ENCODE data around the gene SCGN. TPM values are rescaled to one million over a fixed set of nuclear protein-coding genes. Genes with fewer than 3 reads are reported as not detected.

SCGN gene
- total RNA-seq, 2 experiments from 2014 or later, result not detected

DNA sequence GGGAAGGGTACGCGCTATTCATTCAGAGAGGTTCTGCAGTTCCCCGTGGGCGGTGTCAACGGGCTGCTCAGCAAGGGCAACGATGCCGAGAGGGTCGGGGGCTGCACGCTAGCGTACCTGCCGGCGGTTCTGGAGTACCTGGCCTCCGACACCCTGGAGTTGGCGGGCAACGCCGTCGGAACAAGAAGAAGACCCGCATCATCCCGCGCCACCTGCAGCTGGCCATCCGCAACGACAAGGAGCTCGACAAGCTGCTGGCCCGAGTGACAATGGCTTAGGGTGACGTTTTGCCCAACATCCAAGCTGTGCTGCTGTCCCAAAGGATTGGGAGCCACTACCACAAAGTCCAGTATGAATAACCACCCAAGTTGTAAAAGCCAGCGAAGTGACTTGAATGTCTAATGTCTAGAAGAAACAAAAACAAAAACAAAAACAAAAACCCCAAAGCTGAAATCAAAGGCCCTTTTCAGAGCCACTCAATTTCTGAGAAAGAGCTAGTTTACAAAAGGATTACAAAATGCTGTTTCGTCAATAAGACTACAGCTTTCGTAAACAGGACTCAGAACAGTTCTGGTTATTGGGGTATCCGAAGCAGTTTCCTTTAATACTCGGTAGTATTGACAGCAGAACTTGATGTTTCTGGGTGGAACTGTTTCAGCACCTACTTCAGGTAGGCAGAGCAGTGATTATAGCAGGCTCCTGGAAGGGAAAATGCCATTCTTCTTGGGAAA, 80.6 kb downstream of the SCGN start:
- Mint-ChIP-seq H3K9me3 (peaks cover 3% of the 10 kb centered on the region), H3K27ac (no peak overlapping the region), H3K4me1 (ENCODE audit: low read depth) (no peaks in the 10 kb centered on the region), H3K36me3 (ENCODE audit: low read depth) (peaks cover 4% of the 10 kb centered on the region), H3K4me3 (no peak overlapping the region), H3K27me3 (peaks cover 86% of the 10 kb centered on the region)
- CTCF ChIA-PET, result no interaction called here
- intact Hi-C loops (cut with DNase I, micrococcal nuclease), result no loop called here
- ATAC-seq (ENCODE audit: poor library complexity) (no peak), DNase-seq (no peak)
- Histone ChIP-seq H3K9me3 (ENCODE audit: control insufficient read depth in 1 of 2, insufficient read depth in 1 of 2, low read length in 2 of 2) (peaks cover 8 to 10% of the 10 kb centered on the region in 2 experiments), H3K4me1 (ENCODE audit: insufficient read depth, low read length) (no peaks in the 10 kb centered on the region), H3K27ac (ENCODE audit: low read depth in 1 of 2, low read length in 2 of 2) (no peak overlapping the region), H3K36me3 (ENCODE audit: insufficient read depth, low read length) (no peaks in the 10 kb centered on the region), H3K27me3 (ENCODE audit: control insufficient read depth in 1 of 2, insufficient read depth in 2 of 2, low read length in 2 of 2) (peaks cover 14 to 42% of the 10 kb centered on the region in 2 experiments), H3K4me3 (ENCODE audit: low read length) (no peak overlapping the region)
- TF ChIP-seq, protein P1, sequence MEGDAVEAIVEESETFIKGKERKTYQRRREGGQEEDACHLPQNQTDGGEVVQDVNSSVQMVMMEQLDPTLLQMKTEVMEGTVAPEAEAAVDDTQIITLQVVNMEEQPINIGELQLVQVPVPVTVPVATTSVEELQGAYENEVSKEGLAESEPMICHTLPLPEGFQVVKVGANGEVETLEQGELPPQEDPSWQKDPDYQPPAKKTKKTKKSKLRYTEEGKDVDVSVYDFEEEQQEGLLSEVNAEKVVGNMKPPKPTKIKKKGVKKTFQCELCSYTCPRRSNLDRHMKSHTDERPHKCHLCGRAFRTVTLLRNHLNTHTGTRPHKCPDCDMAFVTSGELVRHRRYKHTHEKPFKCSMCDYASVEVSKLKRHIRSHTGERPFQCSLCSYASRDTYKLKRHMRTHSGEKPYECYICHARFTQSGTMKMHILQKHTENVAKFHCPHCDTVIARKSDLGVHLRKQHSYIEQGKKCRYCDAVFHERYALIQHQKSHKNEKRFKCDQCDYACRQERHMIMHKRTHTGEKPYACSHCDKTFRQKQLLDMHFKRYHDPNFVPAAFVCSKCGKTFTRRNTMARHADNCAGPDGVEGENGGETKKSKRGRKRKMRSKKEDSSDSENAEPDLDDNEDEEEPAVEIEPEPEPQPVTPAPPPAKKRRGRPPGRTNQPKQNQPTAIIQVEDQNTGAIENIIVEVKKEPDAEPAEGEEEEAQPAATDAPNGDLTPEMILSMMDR (IDR thresholded peaks at IDR 0.05), result no peak
- POLR2A ChIA-PET, result interaction anchor here (0.5 kb wide), 1 partner anchor 76 kb away, joined by 4 read pairs; no protein-coding TSS in a partner anchor

DNA sequence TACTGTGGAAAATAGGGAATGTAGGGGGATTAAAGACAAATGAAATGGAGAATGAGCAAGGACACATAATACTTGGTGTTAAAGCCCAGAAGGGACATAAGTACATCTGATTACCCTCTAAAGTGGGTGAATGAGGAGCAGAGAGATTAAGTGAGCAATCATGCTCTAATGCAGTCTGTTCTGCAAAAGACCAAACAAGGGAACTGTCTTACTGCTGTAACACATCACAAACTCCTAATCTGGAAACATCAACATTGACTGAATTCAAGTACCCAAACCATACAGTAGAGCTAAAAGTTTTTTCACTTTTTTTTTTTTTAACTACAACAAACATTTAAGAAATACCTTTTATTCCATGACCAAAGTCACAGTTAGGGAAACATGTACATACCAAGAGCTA, 83.2 kb downstream of the SCGN start:
- Histone ChIP-seq H3K36me3 (ENCODE audit: insufficient read depth, low read length) (no peaks in the 10 kb centered on the region), H3K27me3 (ENCODE audit: control insufficient read depth in 1 of 2, insufficient read depth in 2 of 2, low read length in 2 of 2) (peaks cover 14 to 38% of the 10 kb centered on the region in 2 experiments), H3K4me1 (ENCODE audit: insufficient read depth, low read length) (no peaks in the 10 kb centered on the region), H3K4me3 (ENCODE audit: low read length) (no peak overlapping the region), H3K9me3 (ENCODE audit: control insufficient read depth in 1 of 2, insufficient read depth in 1 of 2, low read length in 2 of 2) (peaks cover 8 to 15% of the 10 kb centered on the region in 2 experiments), H3K27ac (ENCODE audit: low read depth in 1 of 2, low read length in 2 of 2) (no peak overlapping the region)
- CTCF ChIA-PET, result no interaction called here
- intact Hi-C loops (cut with DNase I, micrococcal nuclease), result no loop called here
- DNase-seq, result no peak
- Mint-ChIP-seq H3K4me1 (ENCODE audit: low read depth) (no peaks in the 10 kb centered on the region), H3K9me3 (peaks cover 3% of the 10 kb centered on the region), H3K36me3 (ENCODE audit: low read depth) (peaks cover 4% of the 10 kb centered on the region), H3K4me3 (no peak overlapping the region), H3K27ac (no peak overlapping the region), H3K27me3 (peaks cover 76% of the 10 kb centered on the region)
- no peak for ATAC-seq (ENCODE audit: poor library complexity)
- POLR2A ChIA-PET, result no interaction called here
- TF ChIP-seq, protein P1 (IDR thresholded peaks at IDR 0.05), result no peak

DNA sequence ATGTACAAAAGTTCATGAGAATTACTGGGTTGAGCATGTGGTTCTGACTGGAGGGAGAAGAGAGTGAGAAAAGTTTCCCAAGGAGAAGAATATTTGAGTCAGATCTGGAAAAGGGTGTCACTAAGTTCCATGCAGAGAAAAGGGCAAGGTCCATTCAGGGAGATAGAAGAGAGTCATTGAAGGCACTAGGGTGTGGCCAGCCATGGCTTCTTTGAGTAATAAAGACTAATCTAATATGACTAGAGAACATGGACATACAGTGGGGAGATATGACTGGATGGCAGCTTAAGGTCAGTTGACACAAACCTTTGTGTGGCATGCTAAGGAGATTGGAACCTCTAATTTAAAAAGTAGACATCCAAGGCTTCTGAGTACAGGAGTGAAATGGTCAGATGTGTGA, 91.9 kb downstream of the SCGN start:
- no peak overlapping the region for H3K4me3 Mint-ChIP-seq
- H3K9me3 Mint-ChIP-seq, result no peaks in the 10 kb centered on the region
- TF ChIP-seq, protein P1 (IDR thresholded peaks at IDR 0.05), result no peak
- no peaks in the 10 kb centered on the region for H3K36me3 ChIP-seq (ENCODE audit: insufficient read depth, low read length)
- no peak for ATAC-seq (ENCODE audit: poor library complexity)
- no peaks in the 10 kb centered on the region for H3K4me1 Mint-ChIP-seq (ENCODE audit: low read depth)
- POLR2A ChIA-PET, result no interaction called here
- DNase-seq, result no peak
- H3K27ac Mint-ChIP-seq, result no peak overlapping the region
- H3K4me3 ChIP-seq (ENCODE audit: low read length), result no peak overlapping the region
- H3K9me3 ChIP-seq (ENCODE audit: control insufficient read depth in 1 of 2, insufficient read depth in 1 of 2, low read length in 2 of 2), result peaks cover 0 to 3% of the 10 kb centered on the region in 2 experiments
- no peak overlapping the region for H3K27ac ChIP-seq (ENCODE audit: low read depth in 1 of 2, low read length in 2 of 2)
- H3K36me3 Mint-ChIP-seq (ENCODE audit: low read depth), result no peaks in the 10 kb centered on the region
- peaks cover 0 to 3% of the 10 kb centered on the region in 2 experiments for H3K27me3 ChIP-seq (ENCODE audit: control insufficient read depth in 1 of 2, insufficient read depth in 2 of 2, low read length in 2 of 2)
- peaks cover 4% of the 10 kb centered on the region for H3K27me3 Mint-ChIP-seq
- no peaks in the 10 kb centered on the region for H3K4me1 ChIP-seq (ENCODE audit: insufficient read depth, low read length)
- intact Hi-C loops (cut with DNase I, micrococcal nuclease), result no loop called here
- CTCF ChIA-PET, result no interaction called here
